Occipital lobe (tissue), 2 donors: ENCODE data around the gene CCR4. TPM values are rescaled to one million over a fixed set of nuclear protein-coding genes. Genes with fewer than 3 reads are reported as not detected.
"Not testable (repeated sequence)": the region's sequence is repeated elsewhere in the genome, so short reads cannot be mapped to it uniquely, and the experiment has no call there.

Experiments
- DNase-seq: peaks from one replicate; lab custom pipeline; 2025; lab: John Stamatoyannopoulos, UW
- total RNA-seq: library from RNA; depleted of rRNA; stranded (reverse); fragments of >200 nt; gene quantifications from one replicate; pipeline ENCODE4 v1.2.3, GENCODE V29; 2014

The CCR4 gene
- total RNA-seq, 1 donor from 2014 or later: not detected

DNA sequence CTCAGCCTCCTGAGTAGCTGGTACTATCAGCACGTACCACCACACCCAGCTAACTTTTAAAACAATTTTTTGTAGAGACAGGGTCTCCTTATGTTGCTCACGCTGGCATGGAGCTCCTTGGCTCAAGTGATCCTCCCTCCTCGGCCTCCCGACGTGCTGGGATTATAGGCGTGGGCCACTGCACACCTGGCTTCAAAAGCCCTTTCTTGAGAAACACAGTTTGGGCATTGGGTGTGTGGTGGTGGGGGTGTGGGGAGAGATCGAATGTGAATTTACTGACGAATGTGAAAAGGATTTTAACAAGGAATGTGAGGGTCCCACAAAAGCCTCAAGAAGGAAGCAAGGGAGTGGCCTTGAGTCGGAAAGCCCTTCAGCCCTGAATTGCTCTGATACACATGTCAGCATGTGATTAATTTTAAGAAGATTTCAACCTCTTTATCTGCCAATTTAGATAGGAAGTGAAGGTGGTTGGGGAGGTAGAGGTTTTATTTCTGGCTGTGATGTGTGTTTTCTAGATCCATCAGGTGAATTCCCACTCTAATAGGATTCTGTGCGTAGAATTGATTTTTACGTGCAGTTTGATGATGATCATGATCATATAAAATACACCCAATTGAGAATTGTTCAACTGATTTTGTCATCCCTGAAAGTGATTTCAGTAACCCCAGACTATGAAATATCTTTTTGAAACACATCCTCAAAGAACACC is 1.1 kb downstream of the CCR4 start:
- DNase-seq: no peak

GRCh38 chr3:32954506-32954905 is 3.1 kb downstream of the CCR4 start:
- DNase-seq: no peak

DNA sequence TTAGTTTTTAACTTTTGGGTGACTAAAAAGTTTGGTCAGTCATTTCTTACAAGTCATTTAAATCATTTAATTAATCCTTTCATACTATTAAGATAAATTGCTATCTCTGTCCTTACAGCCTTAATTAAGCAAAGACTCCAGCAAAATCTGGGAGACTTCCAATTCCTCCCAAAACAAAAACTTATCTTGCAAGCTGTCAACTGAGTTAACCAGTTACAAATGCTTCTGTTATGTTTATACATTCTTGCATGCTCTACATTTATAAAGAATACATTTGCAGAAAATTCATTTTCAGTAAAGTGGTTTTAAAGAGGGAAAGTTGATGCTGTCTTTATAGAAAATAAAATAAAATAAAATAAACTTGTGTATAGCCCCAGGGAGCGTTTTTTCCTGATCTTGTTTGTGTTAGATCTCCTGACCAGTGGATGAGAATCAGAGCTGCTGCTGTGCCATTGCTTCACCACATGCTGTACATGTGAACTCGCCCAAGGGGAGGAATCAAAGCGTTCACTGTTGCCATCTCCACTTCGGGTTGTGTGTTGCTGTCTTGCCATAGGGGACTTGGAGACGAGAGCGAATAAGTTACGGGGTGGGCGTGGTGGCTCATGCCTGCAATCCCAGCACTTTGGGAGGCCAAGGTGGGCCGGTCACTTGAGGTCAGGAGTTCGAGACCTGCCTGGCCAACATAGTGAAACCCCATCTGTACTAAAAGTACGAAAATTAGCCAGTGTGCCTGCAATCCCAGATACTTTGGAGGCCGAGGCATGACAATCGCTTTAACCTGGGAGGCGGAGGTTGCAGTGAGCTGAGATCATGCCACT is 5.5 kb downstream of the CCR4 start:
- no peak for DNase-seq

GRCh38 chr3:32958509-32958908 is 7.1 kb downstream of the CCR4 start:
- DNase-seq: no peak

DNA sequence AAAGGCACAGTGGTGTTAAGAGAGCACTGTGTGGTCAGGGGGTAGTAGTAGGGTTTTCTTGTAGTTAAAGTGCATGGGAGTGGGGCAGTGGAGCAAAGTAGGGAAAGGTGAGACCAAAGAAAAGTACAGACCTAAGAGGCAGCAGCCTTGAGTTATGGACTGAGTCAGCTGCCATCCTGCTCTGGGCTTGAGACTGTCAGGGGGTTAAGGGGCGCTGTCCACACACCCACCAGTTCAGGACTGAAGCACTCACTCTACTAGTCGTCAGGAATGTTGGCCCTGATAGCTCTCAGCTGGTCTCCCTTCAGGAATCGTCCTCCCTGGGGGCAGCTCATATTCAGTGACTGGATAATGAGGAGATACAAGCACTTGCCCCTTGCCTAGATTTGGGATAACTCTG is 7.9 kb downstream of the CCR4 start:
- no peak for DNase-seq

DNA sequence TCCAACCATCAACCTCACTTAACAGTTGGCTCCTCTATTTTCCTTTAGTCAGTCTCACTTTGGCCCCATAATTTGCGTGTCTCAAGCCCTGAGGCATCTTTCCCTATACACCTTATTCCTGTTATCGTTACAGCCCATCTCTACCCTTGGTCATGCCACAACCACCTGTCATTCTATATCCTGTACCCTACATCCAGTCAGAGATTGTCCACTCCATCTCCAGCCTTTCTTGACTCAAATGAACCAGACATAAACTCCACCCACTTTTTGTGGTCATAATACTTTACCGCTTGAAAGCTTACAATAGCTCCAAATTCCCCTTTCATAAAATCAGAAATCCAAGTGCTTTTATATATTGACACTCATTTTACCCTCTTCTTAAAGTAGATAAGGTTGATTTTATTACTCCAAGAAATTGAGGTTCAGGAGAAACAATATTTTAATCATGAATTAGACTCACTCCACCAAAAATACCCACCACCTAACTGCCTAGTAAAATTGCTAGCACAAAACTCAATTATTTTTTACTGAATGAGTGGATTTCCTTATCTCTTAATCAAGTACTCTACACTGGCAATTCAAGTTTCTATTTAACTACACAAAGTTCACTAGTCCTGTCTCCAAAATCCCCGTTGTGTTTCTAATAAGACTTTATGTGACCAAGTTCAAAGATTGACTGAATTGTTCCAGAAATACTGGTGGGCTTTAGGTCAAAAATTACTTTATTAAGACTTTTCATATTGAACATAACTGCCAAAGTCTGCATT is 9.1 kb downstream of the CCR4 start:
- no peak for DNase-seq

GRCh38 chr3:32961189-32961715 is 9.8 kb downstream of the CCR4 start:
- DNase-seq: no peak

- no peak for DNase-seq
Observed at GRCh38 chr3:32963871-32964270, 12.4 kb downstream of the CCR4 start.

- not testable (repeated sequence) for DNase-seq
Observed at GRCh38 chr3:32964781-32965180, 13.3 kb downstream of the CCR4 start.

DNA sequence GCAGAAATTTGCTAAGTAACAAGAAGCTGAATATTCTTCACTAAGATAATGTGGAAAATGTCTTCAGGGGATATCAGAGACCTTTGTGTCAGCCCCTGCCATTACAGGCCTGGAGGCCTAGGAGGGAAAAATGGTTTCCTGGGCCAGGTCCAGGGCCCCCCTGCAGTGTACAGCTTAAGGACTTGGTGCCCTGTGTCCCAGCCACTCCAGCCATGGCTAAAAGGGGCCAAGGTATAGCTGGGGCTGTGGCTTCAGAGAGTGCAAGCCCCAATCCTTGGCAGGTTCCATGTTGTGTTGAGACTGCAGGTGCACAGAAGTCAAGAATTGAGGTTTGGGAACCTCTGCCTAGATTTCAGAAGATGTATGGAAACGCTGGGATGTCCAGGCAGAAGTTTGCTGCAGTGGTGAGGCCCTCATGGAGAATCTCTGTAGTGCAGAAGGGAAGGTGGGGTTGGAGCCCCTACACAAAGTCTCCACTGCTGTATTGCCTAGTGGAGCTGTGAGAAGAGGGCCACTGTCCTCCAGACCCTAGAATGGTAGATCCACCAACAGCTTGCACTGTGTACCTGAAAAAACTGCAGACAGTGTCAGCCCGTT is 14.3 kb downstream of the CCR4 start:
- not testable (repeated sequence) for DNase-seq

DNA sequence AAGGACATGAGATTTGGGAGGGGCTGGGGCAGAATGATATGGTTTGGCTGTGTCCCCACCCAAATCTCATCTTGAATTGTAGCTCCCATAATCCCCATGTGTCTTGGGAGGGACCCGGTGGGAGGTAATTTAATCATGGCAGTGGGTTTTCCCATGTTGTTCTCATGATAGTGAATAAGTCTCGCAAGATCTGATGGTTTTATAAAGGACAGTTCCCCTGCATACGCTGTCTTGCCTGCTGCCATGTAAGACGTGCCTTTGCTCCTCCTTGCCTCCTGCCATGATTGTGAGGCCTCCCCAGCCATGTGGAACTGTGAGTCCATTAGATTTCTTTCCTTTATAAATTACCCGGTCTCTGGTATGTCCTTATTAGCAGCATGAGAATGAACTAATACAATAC is 15.2 kb downstream of the CCR4 start:
- DNase-seq: not testable (repeated sequence)

GRCh38 chr3:32968166-32968919 is 16.9 kb downstream of the CCR4 start:
- no peak for DNase-seq

DNA sequence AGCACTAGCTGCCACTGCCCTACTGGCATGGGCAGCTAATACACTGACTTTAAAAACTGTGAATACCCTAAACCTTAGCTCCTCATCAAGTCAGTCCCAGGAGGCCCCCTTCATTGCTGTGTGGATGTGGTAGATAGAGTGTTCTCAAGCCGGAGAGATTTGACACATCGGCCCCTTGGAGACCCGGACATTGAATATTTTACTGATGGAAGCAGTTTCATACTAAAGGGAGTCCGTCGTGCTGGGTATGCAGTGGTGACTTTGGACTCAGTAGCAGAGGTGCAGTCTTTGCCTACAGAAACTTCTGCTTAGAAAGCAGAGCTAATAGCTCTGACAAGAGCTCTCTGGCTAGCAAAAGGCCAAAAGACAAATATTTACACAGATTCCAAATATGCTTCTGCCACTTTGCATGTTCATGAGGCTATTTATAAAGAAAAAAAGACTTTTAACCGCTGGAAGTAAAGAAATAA is 17.5 kb downstream of the CCR4 start:
- DNase-seq: no peak

DNA sequence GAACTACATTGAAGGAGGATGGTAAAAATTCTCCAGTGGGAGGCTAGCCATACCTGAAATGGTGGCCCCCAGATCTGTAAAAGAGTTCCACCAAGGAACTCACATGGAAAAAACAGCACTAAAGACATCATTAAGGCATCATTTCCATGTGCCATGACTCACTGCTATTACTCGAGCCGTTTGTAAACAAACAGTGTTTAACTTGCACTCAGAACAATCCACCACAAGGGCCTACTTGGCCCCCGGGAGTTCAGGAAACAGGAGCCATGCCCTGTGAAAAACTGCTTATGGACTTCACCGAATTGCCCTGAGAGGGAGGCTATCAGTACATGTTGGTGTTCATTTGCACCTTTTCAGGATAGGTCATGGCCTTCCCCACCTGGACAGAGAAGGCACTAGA is 18.2 kb downstream of the CCR4 start:
- DNase-seq: no peak

DNA sequence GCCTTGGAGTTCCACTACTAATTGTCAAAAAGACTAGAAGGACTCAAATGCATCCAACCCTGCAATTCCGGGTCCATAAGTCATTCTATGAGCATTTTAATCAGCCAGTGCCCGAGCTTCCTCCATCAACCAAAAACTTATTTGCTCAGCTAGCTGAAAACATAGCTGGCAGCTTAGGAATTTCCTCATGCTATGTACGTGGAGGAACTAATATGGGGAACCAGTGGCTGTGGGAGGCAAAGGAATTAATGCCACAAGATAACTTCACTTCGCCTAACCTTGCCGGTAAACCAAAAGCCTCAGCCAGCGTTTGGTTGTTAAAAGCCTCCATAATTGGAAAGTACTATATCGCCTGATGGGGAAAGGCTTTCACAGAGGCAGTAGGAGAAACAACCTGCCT is 19.8 kb downstream of the CCR4 start:
- DNase-seq: not testable (repeated sequence)

DNA sequence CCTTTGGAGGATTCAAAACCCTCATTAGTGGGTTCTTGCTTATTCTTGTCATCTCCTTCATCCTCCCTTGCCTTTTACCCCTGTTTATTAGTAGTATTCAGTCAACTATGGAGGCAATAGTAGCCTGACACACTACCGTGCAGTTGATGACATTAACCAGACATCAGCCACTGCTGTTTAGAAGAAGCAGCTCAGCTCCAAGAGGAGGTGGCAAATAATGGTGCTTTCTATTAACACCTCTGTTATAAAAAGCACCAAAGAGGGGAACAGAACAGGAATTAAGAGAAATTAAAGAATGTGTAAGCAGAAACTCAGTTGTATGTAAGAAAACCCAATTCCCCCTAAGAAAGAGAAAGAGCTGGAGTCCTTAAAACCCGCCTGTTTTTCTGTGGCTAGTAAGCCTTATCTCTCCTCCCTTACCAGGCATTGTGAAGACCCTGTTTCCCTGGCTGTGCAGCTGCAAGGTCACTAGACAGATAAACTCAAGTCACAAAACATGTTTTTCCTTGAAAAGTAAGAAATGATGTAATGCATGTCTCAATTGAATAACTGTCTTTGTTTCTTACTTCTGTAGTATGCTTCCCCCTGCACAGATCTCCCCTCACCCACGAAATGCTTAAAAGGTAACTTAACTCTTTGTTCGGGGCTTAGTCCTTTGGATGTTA is 21.2 kb downstream of the CCR4 start:
- no peak for DNase-seq

GRCh38 chr3:32973982-32974381 is 22.5 kb downstream of the CCR4 start:
- no peak for DNase-seq

DNA sequence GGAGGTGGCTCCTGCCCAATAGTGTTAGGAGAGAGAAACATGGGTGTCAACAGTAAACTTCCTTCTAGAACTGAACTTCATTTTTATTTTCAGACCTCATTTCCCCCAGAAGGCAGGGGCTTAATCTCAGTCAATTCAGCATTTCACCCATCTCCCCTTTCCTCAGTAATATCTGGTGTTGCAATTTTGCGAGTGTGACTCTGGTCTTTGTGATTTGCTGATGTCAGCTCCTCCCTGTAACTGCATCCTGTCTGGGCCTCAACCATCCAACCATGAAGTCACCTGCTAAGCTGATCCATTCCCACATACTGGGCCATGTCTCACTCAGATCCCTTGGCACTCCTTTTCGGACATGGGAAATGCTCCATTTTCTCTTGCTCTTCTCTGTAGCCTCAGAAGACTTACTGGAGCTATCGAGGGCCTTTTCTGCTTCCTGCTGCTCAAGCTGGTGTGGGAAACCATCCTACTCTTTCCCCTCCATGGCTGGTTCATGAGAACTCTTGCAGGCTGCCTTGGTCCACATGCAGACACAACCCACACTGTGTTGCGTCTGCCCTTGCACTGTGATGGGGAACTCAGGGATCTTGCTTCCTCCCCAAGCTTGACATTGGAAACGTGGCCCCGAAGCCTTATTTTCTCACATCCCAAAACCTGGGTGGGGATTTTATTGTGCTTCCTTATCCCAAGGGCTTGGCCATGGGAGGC is 24.6 kb downstream of the CCR4 start:
- DNase-seq: no peak

- DNase-seq: no peak
Observed at GRCh38 chr3:32977861-32978260, 26.4 kb downstream of the CCR4 start.
